GM19467 (cell line): Measurements from ENCODE around the gene ELAPOR1.

Source experiments
- ATAC-seq: cut with Tn5 transposase; IDR thresholded peaks from one replicate; pipeline ENCODE4 v1.9.1; 2021; ENCODE audit warnings: mild to moderate bottlenecking, moderate library complexity; ENCODE audit not compliant: unreplicated experiment

The ELAPOR1 gene

GRCh38 chr1:109113590-109114341 is at the start of gene ELAPOR1:
TSS of gene ELAPOR1 (plus strand) at chr1:109114115. CDS start at chr1:109114184, 69 bp downstream.
- ATAC-seq: peak; percentile 49

- no peak for ATAC-seq
These were observed 48.8 kb upstream of the ELAPOR1 start for GRCh38 chr1:109065137-109065536.

GRCh38 chr1:109067883-109068282 is 46.0 kb upstream of the ELAPOR1 start:
- ATAC-seq: no peak

- no peak for ATAC-seq
These were observed 44.6 kb upstream of the ELAPOR1 start for GRCh38 chr1:109069294-109069693.

GRCh38 chr1:109075531-109076490 is 38.1 kb upstream of the ELAPOR1 start, which contains the start of gene TAF13:
TSS of gene TAF13 (minus strand) at chr1:109076003. CDS start at chr1:109075947, 56 bp downstream.
- ATAC-seq: peak; percentile 100

- no peak for ATAC-seq
These were observed 35.6 kb upstream of the ELAPOR1 start for GRCh38 chr1:109078317-109078716.

GRCh38 chr1:109079240-109079622 is 34.7 kb upstream of the ELAPOR1 start:
- no peak for ATAC-seq

GRCh38 chr1:109080441-109081082 is 33.4 kb upstream of the ELAPOR1 start:
- ATAC-seq: no peak

GRCh38 chr1:109083501-109083900 is 30.4 kb upstream of the ELAPOR1 start:
- no peak for ATAC-seq

- no peak for ATAC-seq
These were observed 30.0 kb upstream of the ELAPOR1 start for GRCh38 chr1:109083923-109084322.

- no peak for ATAC-seq
These were observed 29.1 kb upstream of the ELAPOR1 start for GRCh38 chr1:109084563-109085517.

- ATAC-seq: no peak
These were observed 24.5 kb upstream of the ELAPOR1 start for GRCh38 chr1:109089242-109090015.

GRCh38 chr1:109090196-109091077 is 23.5 kb upstream of the ELAPOR1 start, which contains the start of gene TMEM167B:
TSS of gene TMEM167B (plus strand) at chr1:109090764. CDS start at chr1:109090873, 109 bp downstream.
- peak; percentile 89 for ATAC-seq

- peak; percentile 33 for ATAC-seq
These were observed 22.7 kb upstream of the ELAPOR1 start for GRCh38 chr1:109091078-109091838.

GRCh38 chr1:109091839-109092193 is 22.1 kb upstream of the ELAPOR1 start:
- ATAC-seq: no peak

GRCh38 chr1:109094377-109094803 is 19.5 kb upstream of the ELAPOR1 start:
- ATAC-seq: no peak

GRCh38 chr1:109094871-109095270 is 19.0 kb upstream of the ELAPOR1 start:
- ATAC-seq: no peak
